SW480 (cell line): ENCODE measurements around the gene NRIP3.
"Not testable (repeated sequence)": the region's sequence is repeated elsewhere in the genome, so short reads cannot be mapped to it uniquely, and the experiment has no call there.

Experiments used
- DNase-seq: peaks from one replicate; pipeline ENCODE4 v3.0.0-alpha.2; 2016; ENCODE audit warnings: low spot score

NRIP3 gene

GRCh38 chr11:8971196-8971923, 32.4 kb downstream of the NRIP3 start:
- no peak for DNase-seq

- no peak for DNase-seq
Observed at GRCh38 chr11:8967184-8967583, 36.6 kb downstream of the NRIP3 start.

DNA sequence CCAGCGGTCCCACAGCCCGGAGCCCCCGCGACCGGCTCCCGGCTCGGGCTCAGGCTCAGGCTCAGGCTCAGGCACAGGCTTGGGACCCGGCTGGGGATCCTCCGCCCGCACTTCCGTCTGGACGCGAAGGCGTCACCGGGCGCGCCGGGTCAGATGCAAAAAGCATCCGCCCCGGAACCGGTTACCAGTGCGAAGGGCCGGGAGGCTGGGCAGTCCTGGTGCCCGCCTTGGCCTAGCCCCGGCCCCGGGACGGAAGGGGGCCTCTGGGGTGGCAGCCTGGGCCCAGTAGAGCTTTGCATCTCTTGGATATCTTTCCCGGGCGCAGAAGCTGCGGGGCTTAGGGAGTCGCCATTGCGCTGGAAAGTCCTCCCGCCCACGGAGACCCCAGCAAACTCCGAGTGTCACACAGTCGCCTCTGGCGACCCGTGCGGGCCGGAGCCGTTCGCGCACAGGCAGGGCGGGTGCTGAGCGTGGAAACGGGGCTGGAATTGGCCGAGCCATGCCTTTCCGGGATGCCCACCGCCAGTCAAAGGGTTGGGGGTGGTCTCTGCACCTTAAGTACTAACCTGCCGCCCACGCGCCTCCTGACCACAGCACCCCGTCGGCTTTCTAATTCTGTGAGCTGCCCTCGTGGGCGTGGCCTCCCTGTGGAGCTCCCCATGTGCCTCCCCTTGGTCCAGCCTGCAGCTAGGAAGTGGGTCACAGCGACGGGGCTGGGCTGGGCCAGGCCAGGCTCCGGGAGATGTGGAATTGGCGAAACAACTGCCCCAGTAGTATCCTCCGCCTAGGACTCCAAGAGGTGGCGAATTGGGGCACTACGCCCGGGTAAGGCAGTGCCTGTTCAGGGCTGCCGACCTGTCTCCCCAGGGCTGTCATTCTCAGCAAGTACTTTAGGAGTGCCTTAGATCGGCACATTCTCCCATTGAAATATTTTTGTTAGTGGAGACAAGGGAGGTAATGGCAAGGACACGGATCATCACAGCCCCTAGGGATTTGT, 39.2 kb downstream of the NRIP3 start, which contains the start of gene TMEM9B:
Gene TMEM9B (minus strand): TSS at position 119 of the 997 bp plus-strand sequence. CDS start 129 bp downstream, outside the sequence.
- DNase-seq, result peak; percentile 94

GRCh38 chr11:8963569-8964323, 40.1 kb downstream of the NRIP3 start:
- DNase-seq, result peak; percentile 83

- no peak for DNase-seq
Observed at GRCh38 chr11:8962841-8963240, 41.0 kb downstream of the NRIP3 start.

GRCh38 chr11:8961401-8961800, 42.4 kb downstream of the NRIP3 start:
- no peak for DNase-seq

GRCh38 chr11:8959546-8960166, 44.1 kb downstream of the NRIP3 start:
- DNase-seq, result peak; percentile 75

DNA sequence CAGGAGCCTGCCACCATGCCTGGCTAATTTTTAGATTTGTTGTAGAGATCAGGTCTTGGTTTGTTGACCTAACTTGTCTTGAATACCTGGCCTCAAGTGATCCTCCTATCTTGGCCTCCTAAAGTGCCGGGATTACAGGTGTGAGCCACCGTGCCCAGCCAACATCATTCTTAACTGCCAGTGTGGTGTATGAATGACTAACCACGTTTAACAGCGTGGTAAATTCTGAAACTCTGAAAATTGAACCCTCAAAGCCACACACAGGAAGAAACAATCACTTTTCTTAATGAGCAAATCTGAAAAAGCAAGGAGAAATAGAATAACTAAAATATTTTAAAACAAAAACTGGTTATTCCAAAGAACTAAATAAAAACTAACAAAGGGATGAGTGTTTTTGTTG, 46.9 kb downstream of the NRIP3 start:
- no peak for DNase-seq

DNA sequence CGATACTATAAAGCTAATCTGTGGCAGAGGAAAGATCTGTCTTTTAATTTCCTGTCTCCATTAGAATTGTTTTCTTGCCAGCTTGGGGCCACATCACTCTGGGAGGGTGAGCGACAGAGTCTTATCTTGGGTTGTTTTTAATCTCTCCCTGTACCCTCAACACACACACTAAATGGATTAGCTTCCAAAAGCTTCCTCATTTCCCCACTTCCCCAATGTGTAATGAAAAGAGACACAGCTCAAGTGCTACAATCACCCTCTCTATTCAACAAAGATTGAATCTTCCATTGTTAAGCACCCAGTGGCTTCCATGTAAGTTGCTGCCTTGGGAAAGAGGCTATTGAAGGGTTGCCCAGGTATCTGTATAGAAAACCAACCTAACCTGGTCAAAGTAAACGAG, 54.9 kb downstream of the NRIP3 start:
- DNase-seq, result no peak

- no peak for DNase-seq
Observed at GRCh38 chr11:8947230-8947943, 56.4 kb downstream of the NRIP3 start.

- DNase-seq, result no peak
Observed at GRCh38 chr11:8942518-8943066, 61.2 kb downstream of the NRIP3 start, which contains the start of gene ASCL3. Gene ASCL3 (minus strand): TSS chr11:8943016. CDS start chr11:8938161, 4,855 bp downstream.

GRCh38 chr11:8941341-8942103, 62.3 kb downstream of the NRIP3 start:
- DNase-seq, result no peak

DNA sequence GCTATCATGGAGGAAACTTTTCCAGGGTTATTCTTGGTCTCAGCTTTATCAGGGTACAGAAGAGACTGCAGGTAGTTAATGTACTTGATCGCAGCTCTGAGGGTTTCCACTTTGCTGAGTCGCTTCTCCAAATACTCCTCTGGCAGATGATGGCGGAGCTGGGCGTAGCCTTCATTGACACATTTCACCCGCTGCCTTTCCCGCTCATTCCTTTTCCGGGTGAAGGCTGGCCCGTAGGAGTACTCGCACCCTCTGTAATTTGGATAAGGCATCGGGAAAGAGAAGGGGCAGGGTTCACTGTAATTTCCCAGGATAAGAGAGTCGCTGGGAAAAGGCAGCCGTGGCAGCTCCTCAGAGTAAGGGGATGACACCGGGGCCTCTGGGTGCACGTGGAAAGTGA, 66.1 kb downstream of the NRIP3 start:
- DNase-seq, result no peak

DNA sequence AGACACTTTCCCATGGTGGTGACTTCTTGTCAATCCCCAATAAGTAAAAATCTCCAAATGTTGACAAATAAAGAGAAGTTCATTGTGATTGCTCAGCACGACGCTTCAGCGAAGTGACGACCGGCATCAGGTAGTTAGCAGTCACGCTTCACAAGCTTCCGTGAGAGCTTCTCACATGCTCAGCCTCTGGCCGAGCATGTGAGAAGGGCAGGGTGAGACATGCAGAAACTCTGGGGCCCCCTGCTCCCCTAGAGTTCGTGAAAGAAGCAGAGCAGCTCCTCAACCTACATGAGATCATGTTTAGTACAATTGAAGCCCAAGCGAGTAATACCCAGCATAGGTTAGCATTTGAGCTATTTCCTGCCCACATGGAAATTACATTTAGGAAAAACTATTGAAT, 66.6 kb downstream of the NRIP3 start:
- no peak for DNase-seq

DNA sequence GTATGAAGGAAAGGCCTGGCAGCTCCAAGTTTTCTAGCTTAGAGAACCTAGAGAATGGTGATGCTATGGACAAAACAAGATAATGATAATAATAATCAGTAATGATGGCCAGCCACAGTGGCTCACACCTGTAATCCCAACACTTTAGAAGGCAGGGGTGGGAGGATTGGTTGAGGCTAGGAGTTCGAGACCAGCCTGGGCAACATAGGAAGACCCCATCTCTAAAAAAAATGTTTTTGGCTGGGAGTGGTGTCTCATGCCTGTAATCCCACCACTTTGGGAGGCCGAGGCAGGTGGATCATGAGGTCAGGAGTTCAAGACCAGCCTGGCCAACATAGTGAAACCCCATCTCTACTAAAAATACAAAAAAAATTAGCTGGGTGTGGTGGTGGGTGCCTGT, 68.0 kb downstream of the NRIP3 start:
- DNase-seq, result not testable (repeated sequence)

- DNase-seq, result peak; percentile 72
Observed at GRCh38 chr11:8934742-8935488, 68.9 kb downstream of the NRIP3 start.

DNA sequence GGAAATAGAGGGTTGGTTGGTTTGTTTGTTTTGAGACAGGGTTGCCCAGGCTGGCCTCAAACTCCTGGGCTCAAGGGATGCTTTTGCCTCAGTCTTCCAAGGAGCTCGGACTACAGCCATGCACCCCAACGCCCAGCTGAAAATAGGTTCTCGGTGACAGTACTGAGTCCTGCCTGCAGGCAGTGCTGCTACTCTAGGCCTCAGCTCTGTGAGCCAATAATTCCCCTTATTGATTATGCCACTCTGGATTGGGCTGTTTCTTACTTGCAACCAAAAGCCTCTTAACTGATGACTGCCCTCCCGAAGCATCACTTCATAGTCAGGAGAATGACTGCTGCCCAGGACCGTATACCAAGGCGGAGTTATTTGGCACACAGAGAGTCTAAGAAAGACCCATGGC, 69.9 kb downstream of the NRIP3 start:
- DNase-seq, result no peak

DNA sequence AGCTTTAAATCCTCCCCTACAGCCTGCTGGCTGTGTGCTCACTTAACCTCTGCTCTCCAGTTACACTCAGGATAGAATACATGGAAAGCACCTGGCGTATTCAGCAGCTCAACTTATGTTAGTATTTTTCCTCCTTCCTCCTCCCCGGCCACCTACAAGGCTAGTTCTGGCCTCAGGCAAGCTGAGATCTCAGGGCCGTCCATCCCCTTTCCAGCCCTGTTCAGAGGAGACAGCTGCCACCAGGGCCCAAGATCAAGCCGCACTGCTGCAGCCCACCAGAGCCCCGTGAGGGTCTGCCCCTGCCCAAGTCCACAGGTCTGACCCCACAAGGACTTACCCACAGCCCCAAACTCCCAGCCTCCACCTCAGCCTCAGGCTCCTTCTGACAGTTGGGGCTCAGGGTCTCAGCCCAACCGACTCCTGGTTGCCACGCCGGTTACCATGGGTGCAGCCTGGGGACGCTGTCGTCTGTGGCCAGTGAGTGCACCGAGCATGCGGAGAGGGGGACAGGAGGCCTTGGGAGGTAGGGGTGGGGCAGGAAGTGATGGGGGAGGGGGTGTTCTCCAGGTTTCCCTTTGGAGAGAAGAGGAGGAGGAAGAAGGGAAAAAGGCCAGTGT, 71.1 kb downstream of the NRIP3 start, which contains the start of gene C11orf16:
Gene C11orf16 (minus strand): TSS at position 384 of the 617 bp plus-strand sequence. CDS start 639 bp downstream, outside the sequence.
- DNase-seq, result no peak
